Stimulated activated naive CD4-positive, alpha-beta T cell (primary cell): ENCODE data around the gene RASAL2.
"Not testable (repeated sequence)": the region's sequence is repeated elsewhere in the genome, so short reads cannot be mapped to it uniquely, and the experiment has no call there.

Experiments used
- DNase-seq, 6 experiments: peaks; one replicate each; lab custom pipeline; 2025; lab: John Stamatoyannopoulos, UW

The RASAL2 gene

GRCh38 chr1:178119628-178120027 lies 25.7 kb downstream of the RASAL2 start:
- no peak for DNase-seq

- no peak for DNase-seq
These were observed 26.2 kb downstream of the RASAL2 start for GRCh38 chr1:178120088-178120487.

- DNase-seq, result not testable (repeated sequence)
These were observed 26.7 kb downstream of the RASAL2 start for GRCh38 chr1:178120520-178121052.

- DNase-seq, result no peak
These were observed 28.0 kb downstream of the RASAL2 start for GRCh38 chr1:178121883-178122282.

- DNase-seq, result no peak
These were observed 28.4 kb downstream of the RASAL2 start for GRCh38 chr1:178122283-178122682.

- DNase-seq, result no peak
These were observed 30.2 kb downstream of the RASAL2 start for GRCh38 chr1:178124115-178124514.

- no peak for DNase-seq
These were observed 32.4 kb downstream of the RASAL2 start for GRCh38 chr1:178126261-178126660.

GRCh38 chr1:178126741-178127185 lies 32.9 kb downstream of the RASAL2 start:
- DNase-seq, result no peak

- no peak for DNase-seq
These were observed 33.7 kb downstream of the RASAL2 start for GRCh38 chr1:178127482-178128191.

- no peak for DNase-seq
These were observed 39.5 kb downstream of the RASAL2 start for GRCh38 chr1:178133239-178133989.

GRCh38 chr1:178134061-178134460 lies 40.2 kb downstream of the RASAL2 start:
- no peak for DNase-seq

GRCh38 chr1:178137238-178137637 lies 43.3 kb downstream of the RASAL2 start:
- DNase-seq, result no peak

GRCh38 chr1:178142806-178143205 lies 48.9 kb downstream of the RASAL2 start:
- no peak for DNase-seq

GRCh38 chr1:178143730-178144690 lies 50.1 kb downstream of the RASAL2 start:
- no peak for DNase-seq

GRCh38 chr1:178145605-178146004 lies 51.7 kb downstream of the RASAL2 start:
- DNase-seq, result no peak

- DNase-seq, result no peak
These were observed 52.5 kb downstream of the RASAL2 start for GRCh38 chr1:178146436-178146835.

GRCh38 chr1:178150610-178151009 lies 56.7 kb downstream of the RASAL2 start:
- DNase-seq, result no peak

GRCh38 chr1:178151831-178152230 lies 57.9 kb downstream of the RASAL2 start:
- no peak for DNase-seq

- DNase-seq, result no peak
These were observed 61.8 kb downstream of the RASAL2 start for GRCh38 chr1:178155481-178156255.

- no peak for DNase-seq
These were observed 67.0 kb downstream of the RASAL2 start for GRCh38 chr1:178160736-178161475.
